Gastroesophageal sphincter (tissue), 4 donors: ENCODE data around the gene ARFIP1. TPM values are rescaled to one million over a fixed set of nuclear protein-coding genes. Genes with fewer than 3 reads are reported as not detected.
A peak's percentile ranks its signal among the peaks of the same experiment; 100 is the strongest.

Experiments used
- ATAC-seq: fragments of 150-250 bp; one replicate; pipeline ENCODE4 v1.9.1; 2016; ENCODE audit warnings: mild to moderate bottlenecking, moderate library complexity
- H3K27ac ChIP-seq, 4 donors: fragments of 200-600 bp; sonication (generic) in 3 of 4; 1 replicate in 3 of 4; 2 replicates in 1 of 4; pipeline ENCODE4 v1.5.1; 2016 to 2019
- H3K27me3 ChIP-seq: fragments of 200-600 bp; sonication (generic); one replicate; pipeline ENCODE4 v1.5.1; 2019
- H3K36me3 ChIP-seq, 2 donors: fragments of 200-600 bp; sonication (generic); one replicate each; pipeline ENCODE4 v1.5.1; 2019; ENCODE audit warnings: control low read depth in 1 of 2
- H3K4me1 ChIP-seq, 3 donors: fragments of 200-600 bp; sonication (generic); 1 replicate in 2 of 3; 2 replicates in 1 of 3; pipeline ENCODE4 v1.5.1; 2016 to 2019; ENCODE audit warnings: control low read depth in 2 of 3
- H3K4me3 ChIP-seq, 2 donors: fragments of 200-600 bp; sonication (generic); one replicate each; pipeline ENCODE4 v1.5.1; 2019; ENCODE audit warnings: mild to moderate bottlenecking in 1 of 2, moderate library complexity in 1 of 2
- H3K9me3 ChIP-seq, 3 donors: fragments of 200-600 bp; sonication (generic); one replicate each; pipeline ENCODE4 v1.5.1; 2017 to 2019; ENCODE audit warnings: control low read depth in 2 of 3
- EP300 ChIP-seq: sonication (generic); formaldehyde crosslinking; IDR thresholded peaks from one replicate; pipeline ENCODE4 v1.6.1; 2017; ENCODE audit warnings: antibody characterized with exemption, mild to moderate bottlenecking
- POLR2A ChIP-seq, 2 donors: fragments of 450-650 bp; IDR thresholded peaks; one replicate each; pipeline ENCODE4 v1.6.1; 2017; ENCODE audit warnings: antibody characterized with exemption in 2 of 2, mild to moderate bottlenecking in 2 of 2, moderate library complexity in 1 of 2
- POLR2AphosphoS5 ChIP-seq: sonication (generic); formaldehyde crosslinking; IDR thresholded peaks from one replicate; pipeline ENCODE4 v1.6.1; 2017; ENCODE audit warnings: antibody characterized with exemption
- WGBS, 2 donors: methylation state at CpG; one replicate each; pipeline ENCODE4 v1.1.5; 2018; ENCODE audit warnings: low coverage in 1 of 2; 5-methylcytosine and 5-hydroxymethylcytosine counted together
- total RNA-seq, 4 donors: library from RNA; depleted of rRNA; stranded (reverse); fragments of >200 nt; gene quantifications; one replicate each; pipeline ENCODE4 v1.1.0, GENCODE V29; 2016
- TF ChIP-seq, protein P1 (sequence below), 4 experiments: fragments of 200-600 bp in 2 of 4; fragments of 450-650 bp in 2 of 4; sonication (generic) in 1 of 4; IDR thresholded peaks; one replicate each; pipeline ENCODE4 v1.5.1; 2017 to 2019; ENCODE audit warnings: antibody characterized with exemption in 4 of 4, mild to moderate bottlenecking in 2 of 4, moderate library complexity in 2 of 4

ARFIP1 gene
- total RNA-seq, 4 donors from 2014 or later: 26.6 to 34.9 (median 29.5) TPM

DNA sequence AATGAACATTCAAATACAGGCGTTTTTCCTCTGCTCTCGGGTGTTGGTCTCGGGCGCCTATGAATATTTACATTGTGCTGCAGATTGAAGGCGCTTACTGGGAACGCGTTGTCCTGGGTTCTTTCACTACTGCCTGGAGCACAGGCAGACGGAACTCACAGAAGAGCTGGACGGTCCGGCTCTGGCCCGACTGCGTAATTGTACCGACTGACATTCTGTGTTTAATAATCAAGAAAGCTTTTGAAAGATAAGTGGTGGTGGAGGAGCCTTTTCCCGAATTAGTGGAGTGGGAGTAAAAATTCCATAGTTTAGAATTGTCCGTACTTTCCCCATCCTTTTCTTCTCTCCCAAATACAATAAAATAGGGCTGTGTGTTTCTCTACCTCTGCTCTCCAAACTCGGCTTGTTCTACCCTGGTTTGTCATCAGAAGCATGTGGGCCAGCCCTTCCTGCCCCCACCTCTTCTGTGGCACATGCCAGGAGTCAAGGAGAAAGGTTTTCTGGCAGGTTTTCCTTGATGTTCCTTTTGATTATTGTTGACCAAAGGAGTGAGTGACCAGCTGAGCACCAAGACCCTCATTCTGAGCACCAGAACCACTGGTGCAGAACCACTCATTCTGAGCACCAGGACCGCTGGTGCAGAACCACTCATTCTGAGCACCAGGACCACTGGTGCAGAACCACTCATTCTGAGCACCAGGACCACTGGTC, 158.6 kb downstream of the ARFIP1 start:
- Histone ChIP-seq H3K4me3 (peak overlapping the region; percentile 27 to 71), H3K27ac (peak overlapping the region in 3 of 4 donors; percentile 10 to 65 (median 40)), H3K27me3 (peaks cover 58% of the 10 kb centered on the region), H3K4me1 (peaks cover 0 to 34% (median 7%) of the 10 kb centered on the region in 3 donors), H3K36me3 (no peaks in the 10 kb centered on the region), H3K9me3 (no peaks in the 10 kb centered on the region)
- no peak for ATAC-seq
- no peak for TF ChIP-seq POLR2AphosphoS5
- TF ChIP-seq POLR2A (IDR thresholded peaks at IDR 0.05): no peak
- TF ChIP-seq EP300: no peak
- TF ChIP-seq, protein P1, sequence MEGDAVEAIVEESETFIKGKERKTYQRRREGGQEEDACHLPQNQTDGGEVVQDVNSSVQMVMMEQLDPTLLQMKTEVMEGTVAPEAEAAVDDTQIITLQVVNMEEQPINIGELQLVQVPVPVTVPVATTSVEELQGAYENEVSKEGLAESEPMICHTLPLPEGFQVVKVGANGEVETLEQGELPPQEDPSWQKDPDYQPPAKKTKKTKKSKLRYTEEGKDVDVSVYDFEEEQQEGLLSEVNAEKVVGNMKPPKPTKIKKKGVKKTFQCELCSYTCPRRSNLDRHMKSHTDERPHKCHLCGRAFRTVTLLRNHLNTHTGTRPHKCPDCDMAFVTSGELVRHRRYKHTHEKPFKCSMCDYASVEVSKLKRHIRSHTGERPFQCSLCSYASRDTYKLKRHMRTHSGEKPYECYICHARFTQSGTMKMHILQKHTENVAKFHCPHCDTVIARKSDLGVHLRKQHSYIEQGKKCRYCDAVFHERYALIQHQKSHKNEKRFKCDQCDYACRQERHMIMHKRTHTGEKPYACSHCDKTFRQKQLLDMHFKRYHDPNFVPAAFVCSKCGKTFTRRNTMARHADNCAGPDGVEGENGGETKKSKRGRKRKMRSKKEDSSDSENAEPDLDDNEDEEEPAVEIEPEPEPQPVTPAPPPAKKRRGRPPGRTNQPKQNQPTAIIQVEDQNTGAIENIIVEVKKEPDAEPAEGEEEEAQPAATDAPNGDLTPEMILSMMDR (IDR thresholded peaks at IDR 0.05): no peak
- WGBS, 2 donors: 11 to 28% methylated on average over 4 to 17 of the region's 17 CpGs

DNA sequence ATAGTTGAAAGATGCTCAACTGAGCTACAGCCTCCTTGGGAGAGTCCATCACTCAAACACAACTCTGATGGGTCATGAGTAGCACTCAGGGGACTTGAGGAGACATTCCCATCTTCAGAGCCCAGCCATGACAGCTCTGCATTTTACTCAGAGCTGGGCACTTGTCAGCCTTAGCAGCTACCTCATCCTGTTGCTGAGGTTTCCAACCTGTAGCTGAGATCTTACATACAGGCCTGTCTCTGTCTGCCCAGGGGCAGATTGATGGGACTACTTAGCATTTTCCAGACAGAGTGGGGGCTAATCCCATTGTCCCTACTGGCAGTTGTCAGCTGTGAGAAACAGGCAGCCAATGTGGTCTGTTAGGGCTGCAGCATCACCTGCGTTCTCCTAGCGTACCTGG, 159.9 kb downstream of the ARFIP1 start:
- no peak overlapping the region for H3K27ac ChIP-seq
- peaks cover 58% of the 10 kb centered on the region for H3K27me3 ChIP-seq
- no peak for ATAC-seq
- no peaks in the 10 kb centered on the region for H3K36me3 ChIP-seq
- TF ChIP-seq EP300: no peak
- TF ChIP-seq POLR2A (IDR thresholded peaks at IDR 0.05): no peak
- TF ChIP-seq POLR2AphosphoS5: no peak
- TF ChIP-seq, protein P1 (IDR thresholded peaks at IDR 0.05): no peak
- no peak overlapping the region for H3K4me3 ChIP-seq
- no peaks in the 10 kb centered on the region for H3K9me3 ChIP-seq
- H3K4me1 ChIP-seq: peaks cover 0 to 34% (median 7%) of the 10 kb centered on the region in 3 donors
- 100% methylated on average over 1 of the region's 2 CpGs; no CpG with 5 or more reads in 1 of the 2 donors for WGBS, 2 donors

DNA sequence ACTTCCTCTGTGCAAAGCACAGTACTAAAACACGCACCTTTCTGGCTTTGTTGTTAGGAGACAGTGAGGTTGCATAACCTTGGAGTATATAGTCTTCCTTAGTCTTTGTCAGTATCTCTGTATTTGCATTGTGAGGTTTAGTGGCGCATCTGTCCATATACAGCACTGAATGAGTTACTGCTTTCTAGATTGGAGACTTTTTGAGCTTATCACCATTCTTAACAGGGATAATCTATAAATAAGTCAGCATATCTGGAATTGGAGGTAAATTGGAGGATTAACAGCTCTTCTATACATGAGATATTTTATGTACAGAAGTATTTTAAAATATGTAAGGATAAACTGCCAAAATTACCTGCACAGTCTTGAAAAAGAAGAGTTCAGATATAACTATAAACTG, 160.7 kb downstream of the ARFIP1 start:
- TF ChIP-seq, protein P1 (IDR thresholded peaks at IDR 0.05): no peak
- TF ChIP-seq POLR2AphosphoS5 (no peak), POLR2A (IDR thresholded peaks at IDR 0.05) (no peak), EP300 (no peak)
- WGBS, 2 donors: 86 to 95% methylated on average over 2 of the region's 2 CpGs
- no peak overlapping the region for H3K27ac ChIP-seq
- peaks cover 50% of the 10 kb centered on the region for H3K27me3 ChIP-seq
- no peaks in the 10 kb centered on the region for H3K36me3 ChIP-seq
- H3K9me3 ChIP-seq: no peaks in the 10 kb centered on the region
- H3K4me3 ChIP-seq: no peak overlapping the region
- ATAC-seq: no peak
- H3K4me1 ChIP-seq: peaks cover 0 to 34% (median 7%) of the 10 kb centered on the region in 3 donors

DNA sequence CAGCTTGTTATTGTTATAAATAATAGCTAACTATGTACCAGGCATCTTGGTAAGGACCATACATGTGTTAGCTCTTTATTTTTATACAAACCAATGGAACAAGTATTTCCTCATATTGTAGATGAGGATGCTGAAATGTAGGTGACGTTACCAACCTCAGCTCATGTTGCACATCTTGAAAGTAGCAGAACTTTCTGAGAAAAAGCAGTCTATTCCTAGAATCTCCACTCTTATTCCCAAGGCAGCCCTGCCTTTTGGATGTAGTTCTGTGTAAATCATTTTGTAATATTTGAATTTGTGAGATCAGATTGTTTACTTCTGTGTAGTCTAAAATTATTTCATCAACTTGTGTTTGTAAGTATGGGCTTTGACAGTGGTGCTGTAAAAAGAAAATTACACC, 161.7 kb downstream of the ARFIP1 start:
- Histone ChIP-seq H3K27me3 (peaks cover 40% of the 10 kb centered on the region), H3K4me1 (peaks cover 0 to 25% (median 4%) of the 10 kb centered on the region in 3 donors), H3K9me3 (no peaks in the 10 kb centered on the region), H3K4me3 (no peak overlapping the region), H3K27ac (peak overlapping the region in 1 of 4 donors; percentile 9), H3K36me3 (no peaks in the 10 kb centered on the region)
- no peak for TF ChIP-seq EP300
- TF ChIP-seq, protein P1 (IDR thresholded peaks at IDR 0.05): no peak
- TF ChIP-seq POLR2AphosphoS5: no peak
- ATAC-seq: peak; percentile 68
- 33 to 50% methylated on average over 1 of the region's 1 CpG for WGBS, 2 donors

- 81 to 96% methylated on average over 2 of the region's 2 CpGs for WGBS, 2 donors
Measured at GRCh38 chr4:152942346-152942745, 162.6 kb downstream of the ARFIP1 start.

More at GRCh38 chr4:152942346-152942745, 162.6 kb downstream of the ARFIP1 start:
- no peak for TF ChIP-seq POLR2AphosphoS5
- TF ChIP-seq, protein P1 (IDR thresholded peaks at IDR 0.05): no peak
- peaks cover 31% of the 10 kb centered on the region for H3K27me3 ChIP-seq
- peaks cover 0 to 15% (median 0%) of the 10 kb centered on the region in 3 donors for H3K4me1 ChIP-seq
- no peak for ATAC-seq
- H3K9me3 ChIP-seq: no peaks in the 10 kb centered on the region
- H3K27ac ChIP-seq: no peak overlapping the region
- H3K4me3 ChIP-seq: no peak overlapping the region
- no peaks in the 10 kb centered on the region for H3K36me3 ChIP-seq
